Sigmoid colon (tissue), 7 donors: Measurements from ENCODE around the gene RFX4. TPM values are rescaled to one million over a fixed set of nuclear protein-coding genes. Genes with fewer than 3 reads are reported as not detected.

ENCODE experiments used
- DNase-seq: peaks from one replicate; pipeline ENCODE4 v3.0.0-alpha.2; 2019
- H3K27ac ChIP-seq, 4 donors: fragments of 200-600 bp; sonication (generic); one replicate each; pipeline ENCODE4 v1.5.1; 2016 to 2019; ENCODE audit warnings: mild to moderate bottlenecking in 1 of 4
- H3K27me3 ChIP-seq, 3 donors: fragments of 200-600 bp; sonication (generic); one replicate each; pipeline ENCODE4 v1.5.1; 2019; ENCODE audit warnings: mild to moderate bottlenecking in 1 of 3
- H3K36me3 ChIP-seq, 4 donors: fragments of 200-600 bp; sonication (generic); one replicate each; pipeline ENCODE4 v1.5.1; 2016 to 2019
- H3K4me1 ChIP-seq, 4 donors: fragments of 200-600 bp; sonication (generic); one replicate each; pipeline ENCODE4 v1.5.1; 2017 to 2019
- H3K4me3 ChIP-seq, 4 donors: fragments of 200-600 bp; sonication (generic); one replicate each; pipeline ENCODE4 v1.5.1; 2017 to 2019; ENCODE audit warnings: mild to moderate bottlenecking in 2 of 4, moderate library complexity in 1 of 4
- H3K9me3 ChIP-seq, 4 donors: fragments of 200-600 bp in 3 of 4; sonication (generic) in 3 of 4; one replicate each; pipeline versions ENCODE4 v1.5.1 to v1.6.1; 2013 to 2019
- CTCF ChIP-seq, 4 experiments: fragments of 450-650 bp in 3 of 4; fragments of 200-600 bp in 1 of 4; IDR thresholded peaks; one replicate each; pipeline ENCODE4 v1.5.1; 2016 to 2019; ENCODE audit warnings: antibody characterized with exemption in 4 of 4, mild to moderate bottlenecking in 3 of 4, moderate library complexity in 2 of 4
- EP300 ChIP-seq, 4 donors: sonication (generic); formaldehyde crosslinking; IDR thresholded peaks; one replicate each; pipeline ENCODE4 v1.6.1; 2017; ENCODE audit warnings: antibody characterized with exemption in 4 of 4
- POLR2A ChIP-seq, 2 donors: fragments of 450-650 bp; IDR thresholded peaks; one replicate each; pipeline ENCODE4 v1.6.1; 2016; ENCODE audit warnings: antibody characterized with exemption in 2 of 2, mild to moderate bottlenecking in 2 of 2, moderate library complexity in 2 of 2
- POLR2AphosphoS5 ChIP-seq, 4 donors: sonication (generic); formaldehyde crosslinking; IDR thresholded peaks; one replicate each; pipeline ENCODE4 v1.6.1; 2017; ENCODE audit warnings: antibody characterized with exemption in 4 of 4
- WGBS, 2 donors: extraction: QIAGEN DNeasy Blood & Tissue Kit; methylation state at CpG; one replicate each; pipeline ENCODE4 v1.1.7; 2013; 5-methylcytosine and 5-hydroxymethylcytosine counted together
- intact Hi-C: fragments of 100-400 bp; cut with DNase I; formaldehyde crosslinking; loops from one replicate; pipeline ENCODE4 v1.15.1; 2023
- polyA plus RNA-seq, 3 donors: library from polyadenylated mRNA; stranded (reverse); fragments of 200-250 nt; gene quantifications; one replicate each; pipeline ENCODE4 v1.2.3, GENCODE V29; 2013
- total RNA-seq, 4 donors: library from RNA; depleted of rRNA; stranded (reverse); fragments of >200 nt; gene quantifications; one replicate each; pipeline ENCODE4 v1.1.0, GENCODE V29; 2016
- donor health status: healthy with polysubstance abuse.
- donor health status: Bipolar disorder and iron deficiency.
- donor health status: healthy.

The RFX4 gene
- total and polyA plus RNA-seq, 7 donors: 0.01 TPM; not detected in 6

- H3K4me1 ChIP-seq: no peaks in the 10 kb centered on the region
- no peaks in the 10 kb centered on the region for H3K9me3 ChIP-seq
- no peak for TF ChIP-seq POLR2AphosphoS5 (IDR thresholded peaks at IDR 0.05)
- no peak for TF ChIP-seq POLR2A (IDR thresholded peaks at IDR 0.05)
- no peak for TF ChIP-seq CTCF (IDR thresholded peaks at IDR 0.05)
- no peak for TF ChIP-seq EP300 (IDR thresholded peaks at IDR 0.05)
- no peak overlapping the region for H3K4me3 ChIP-seq
- no peaks in the 10 kb centered on the region for H3K27me3 ChIP-seq
- WGBS, 2 donors: 85 to 86% methylated on average over 8 of the region's 8 CpGs
- H3K36me3 ChIP-seq: no peaks in the 10 kb centered on the region
- DNase-seq: no peak
- H3K27ac ChIP-seq: no peak overlapping the region
- intact Hi-C loops: no loop called here
These were observed 126.3 kb downstream of the RFX4 start for GRCh38 chr12:106709068-106709511.

- no peaks in the 10 kb centered on the region for H3K9me3 ChIP-seq
- 76 to 90% methylated on average over 10 of the region's 10 CpGs for WGBS, 2 donors
- H3K27me3 ChIP-seq: no peaks in the 10 kb centered on the region
- no peaks in the 10 kb centered on the region for H3K4me1 ChIP-seq
- no peak for TF ChIP-seq POLR2AphosphoS5 (IDR thresholded peaks at IDR 0.05)
- TF ChIP-seq CTCF (IDR thresholded peaks at IDR 0.05): no peak
- TF ChIP-seq POLR2A (IDR thresholded peaks at IDR 0.05): no peak
- no peak for TF ChIP-seq EP300 (IDR thresholded peaks at IDR 0.05)
- no peaks in the 10 kb centered on the region for H3K36me3 ChIP-seq
- no peak for DNase-seq
- H3K4me3 ChIP-seq: no peak overlapping the region
- H3K27ac ChIP-seq: no peak overlapping the region
- intact Hi-C loops: no loop called here
These were observed 127.5 kb downstream of the RFX4 start for GRCh38 chr12:106710143-106710893.

GRCh38 chr12:106711316-106711715 lies 128.5 kb downstream of the RFX4 start:
- H3K4me1 ChIP-seq: no peaks in the 10 kb centered on the region
- no peaks in the 10 kb centered on the region for H3K27me3 ChIP-seq
- H3K36me3 ChIP-seq: no peaks in the 10 kb centered on the region
- no peaks in the 10 kb centered on the region for H3K9me3 ChIP-seq
- no peak for TF ChIP-seq POLR2AphosphoS5 (IDR thresholded peaks at IDR 0.05)
- TF ChIP-seq CTCF (IDR thresholded peaks at IDR 0.05): no peak
- TF ChIP-seq EP300 (IDR thresholded peaks at IDR 0.05): no peak
- no peak for TF ChIP-seq POLR2A (IDR thresholded peaks at IDR 0.05)
- no peak overlapping the region for H3K27ac ChIP-seq
- 89 to 93% methylated on average over 3 of the region's 3 CpGs for WGBS, 2 donors
- no peak for DNase-seq
- H3K4me3 ChIP-seq: no peak overlapping the region
- intact Hi-C loops: no loop called here

GRCh38 chr12:106712768-106713167 lies 130.0 kb downstream of the RFX4 start:
- Histone ChIP-seq H3K4me3 (no peak overlapping the region), H3K36me3 (no peaks in the 10 kb centered on the region), H3K4me1 (no peaks in the 10 kb centered on the region), H3K27me3 (no peaks in the 10 kb centered on the region), H3K27ac (no peak overlapping the region), H3K9me3 (no peaks in the 10 kb centered on the region)
- DNase-seq: no peak
- TF ChIP-seq POLR2AphosphoS5 (IDR thresholded peaks at IDR 0.05) (no peak), POLR2A (IDR thresholded peaks at IDR 0.05) (no peak), EP300 (IDR thresholded peaks at IDR 0.05) (no peak), CTCF (IDR thresholded peaks at IDR 0.05) (no peak)
- intact Hi-C loops: no loop called here
- 22 to 78% methylated on average over 8 of the region's 8 CpGs for WGBS, 2 donors

DNA sequence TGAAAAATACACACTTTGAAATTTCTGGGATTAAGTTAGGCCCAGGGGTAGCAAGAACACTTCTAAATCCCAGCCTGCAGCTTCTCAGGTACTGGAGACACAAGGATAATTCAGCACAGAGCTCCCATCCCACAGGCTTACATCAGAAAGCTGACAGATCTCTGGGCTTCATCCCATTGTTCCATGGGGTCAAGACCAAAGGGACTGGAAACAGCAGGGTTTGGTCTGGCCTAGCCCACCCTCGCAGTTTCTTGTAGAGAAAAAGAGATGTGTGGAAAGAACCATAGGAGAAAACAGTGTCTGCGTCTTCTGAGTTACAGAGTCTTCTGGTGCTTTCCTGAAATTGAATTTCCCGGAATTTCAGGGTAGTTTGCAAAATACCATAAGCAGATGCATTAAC lies 132.1 kb downstream of the RFX4 start:
- WGBS, 2 donors: 93 to 95% methylated on average over 3 of the region's 3 CpGs
- intact Hi-C loops: no loop called here
- Histone ChIP-seq H3K4me3 (no peak overlapping the region), H3K36me3 (no peaks in the 10 kb centered on the region), H3K27ac (no peak overlapping the region), H3K4me1 (no peaks in the 10 kb centered on the region), H3K9me3 (no peaks in the 10 kb centered on the region), H3K27me3 (no peaks in the 10 kb centered on the region)
- TF ChIP-seq POLR2AphosphoS5 (IDR thresholded peaks at IDR 0.05) (no peak), POLR2A (IDR thresholded peaks at IDR 0.05) (no peak)
- no peak for DNase-seq
